Hepatocyte (in vitro differentiated cells): ENCODE results near the gene FLACC1.

Source experiments
- EZH2 ChIP-seq: fragments of 200-600 bp; sonication (generic); IDR thresholded peaks from 2 replicates; pipeline ENCODE4 v1.6.1; 2016; ENCODE audit warnings: antibody characterized with exemption, mild to moderate bottlenecking, borderline replicate concordance
- EZH2phosphoT487 ChIP-seq: fragments of 200-600 bp; sonication (generic); IDR thresholded peaks from one replicate; pipeline ENCODE4 v1.6.1; 2018; ENCODE audit warnings: antibody characterized with exemption, mild to moderate bottlenecking, low read depth, moderate library complexity; ENCODE audit not compliant: unreplicated experiment, severe bottlenecking
- TF ChIP-seq, protein P1 (sequence below): fragments of 200-600 bp; sonication (generic); IDR thresholded peaks from 2 replicates; pipeline ENCODE4 v1.5.1; 2016; ENCODE audit warnings: antibody characterized with exemption, mild to moderate bottlenecking; ENCODE audit not compliant: poor library complexity

DNA sequence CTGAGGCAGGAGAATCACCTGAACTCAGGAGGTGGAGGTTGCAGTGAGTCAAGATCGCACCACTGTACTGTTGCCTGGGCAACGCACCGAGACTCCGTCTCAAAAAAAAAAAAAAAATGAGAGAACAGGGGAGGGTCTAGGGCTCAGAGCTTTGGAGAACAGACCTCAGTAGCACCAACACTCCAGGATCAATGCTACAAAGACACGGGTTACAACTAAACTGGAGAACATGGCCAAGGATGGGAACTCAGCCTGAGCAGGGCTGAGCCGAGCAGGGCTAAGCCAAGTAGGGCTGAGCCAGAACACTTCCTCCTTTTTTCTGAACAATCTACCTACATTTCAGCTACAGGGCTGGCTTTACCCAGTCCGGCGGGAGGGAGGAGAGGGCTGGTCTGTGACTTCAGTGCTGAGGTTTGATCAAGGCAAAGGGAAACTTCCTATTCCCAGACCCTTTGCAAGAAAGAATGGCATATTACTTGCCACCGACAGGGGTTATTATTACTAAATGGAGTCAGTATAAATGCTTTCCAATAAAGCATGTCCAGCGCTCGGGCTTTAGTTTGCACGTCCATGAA, 99.7 kb downstream of the FLACC1 start:
- TF ChIP-seq EZH2 (no peak), EZH2phosphoT487 (no peak)
- TF ChIP-seq, protein P1, sequence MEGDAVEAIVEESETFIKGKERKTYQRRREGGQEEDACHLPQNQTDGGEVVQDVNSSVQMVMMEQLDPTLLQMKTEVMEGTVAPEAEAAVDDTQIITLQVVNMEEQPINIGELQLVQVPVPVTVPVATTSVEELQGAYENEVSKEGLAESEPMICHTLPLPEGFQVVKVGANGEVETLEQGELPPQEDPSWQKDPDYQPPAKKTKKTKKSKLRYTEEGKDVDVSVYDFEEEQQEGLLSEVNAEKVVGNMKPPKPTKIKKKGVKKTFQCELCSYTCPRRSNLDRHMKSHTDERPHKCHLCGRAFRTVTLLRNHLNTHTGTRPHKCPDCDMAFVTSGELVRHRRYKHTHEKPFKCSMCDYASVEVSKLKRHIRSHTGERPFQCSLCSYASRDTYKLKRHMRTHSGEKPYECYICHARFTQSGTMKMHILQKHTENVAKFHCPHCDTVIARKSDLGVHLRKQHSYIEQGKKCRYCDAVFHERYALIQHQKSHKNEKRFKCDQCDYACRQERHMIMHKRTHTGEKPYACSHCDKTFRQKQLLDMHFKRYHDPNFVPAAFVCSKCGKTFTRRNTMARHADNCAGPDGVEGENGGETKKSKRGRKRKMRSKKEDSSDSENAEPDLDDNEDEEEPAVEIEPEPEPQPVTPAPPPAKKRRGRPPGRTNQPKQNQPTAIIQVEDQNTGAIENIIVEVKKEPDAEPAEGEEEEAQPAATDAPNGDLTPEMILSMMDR, result no peak
